ENCODE data around the gene FBXO47.

FBXO47 gene

GRCh38 chr17:38897671-38898290 lies 69.4 kb downstream of the FBXO47 start:
- DNase-seq (ENCODE audit: low read depth), result no peak
- TF ChIP-seq, protein P1, sequence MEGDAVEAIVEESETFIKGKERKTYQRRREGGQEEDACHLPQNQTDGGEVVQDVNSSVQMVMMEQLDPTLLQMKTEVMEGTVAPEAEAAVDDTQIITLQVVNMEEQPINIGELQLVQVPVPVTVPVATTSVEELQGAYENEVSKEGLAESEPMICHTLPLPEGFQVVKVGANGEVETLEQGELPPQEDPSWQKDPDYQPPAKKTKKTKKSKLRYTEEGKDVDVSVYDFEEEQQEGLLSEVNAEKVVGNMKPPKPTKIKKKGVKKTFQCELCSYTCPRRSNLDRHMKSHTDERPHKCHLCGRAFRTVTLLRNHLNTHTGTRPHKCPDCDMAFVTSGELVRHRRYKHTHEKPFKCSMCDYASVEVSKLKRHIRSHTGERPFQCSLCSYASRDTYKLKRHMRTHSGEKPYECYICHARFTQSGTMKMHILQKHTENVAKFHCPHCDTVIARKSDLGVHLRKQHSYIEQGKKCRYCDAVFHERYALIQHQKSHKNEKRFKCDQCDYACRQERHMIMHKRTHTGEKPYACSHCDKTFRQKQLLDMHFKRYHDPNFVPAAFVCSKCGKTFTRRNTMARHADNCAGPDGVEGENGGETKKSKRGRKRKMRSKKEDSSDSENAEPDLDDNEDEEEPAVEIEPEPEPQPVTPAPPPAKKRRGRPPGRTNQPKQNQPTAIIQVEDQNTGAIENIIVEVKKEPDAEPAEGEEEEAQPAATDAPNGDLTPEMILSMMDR (IDR thresholded peaks at IDR 0.05; ENCODE audit: control insufficient read depth, insufficient read depth, low read depth, low read length, missing control alignments), result no peak
- no peak overlapping the region for H3K4me3 ChIP-seq (ENCODE audit: control insufficient read depth, low read depth, low read length)

DNA sequence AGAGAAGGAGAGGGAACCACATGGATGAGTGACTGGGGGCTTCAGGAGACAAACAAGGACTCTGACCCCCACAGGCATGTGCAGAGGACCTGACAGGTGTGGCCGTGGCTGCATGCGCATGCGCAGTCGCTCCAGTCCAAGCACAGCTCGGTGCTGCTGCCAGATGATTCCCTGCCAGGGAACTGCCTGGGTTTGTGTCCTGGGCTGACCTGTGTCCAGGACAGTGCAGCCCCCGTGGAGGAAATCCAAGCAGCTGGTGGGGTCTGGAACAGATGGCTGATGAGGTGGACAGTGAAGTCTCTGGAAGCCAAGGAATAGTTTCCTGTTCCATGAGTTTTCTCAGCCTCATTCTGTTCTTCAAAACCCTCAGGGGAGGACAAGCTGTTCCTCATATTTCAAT lies 70.0 kb downstream of the FBXO47 start:
- no peak for DNase-seq (ENCODE audit: low read depth)
- TF ChIP-seq, protein P1 (IDR thresholded peaks at IDR 0.05; ENCODE audit: control insufficient read depth, insufficient read depth, low read depth, low read length, missing control alignments), result no peak
- no peak overlapping the region for H3K4me3 ChIP-seq (ENCODE audit: control insufficient read depth, low read depth, low read length)

DNA sequence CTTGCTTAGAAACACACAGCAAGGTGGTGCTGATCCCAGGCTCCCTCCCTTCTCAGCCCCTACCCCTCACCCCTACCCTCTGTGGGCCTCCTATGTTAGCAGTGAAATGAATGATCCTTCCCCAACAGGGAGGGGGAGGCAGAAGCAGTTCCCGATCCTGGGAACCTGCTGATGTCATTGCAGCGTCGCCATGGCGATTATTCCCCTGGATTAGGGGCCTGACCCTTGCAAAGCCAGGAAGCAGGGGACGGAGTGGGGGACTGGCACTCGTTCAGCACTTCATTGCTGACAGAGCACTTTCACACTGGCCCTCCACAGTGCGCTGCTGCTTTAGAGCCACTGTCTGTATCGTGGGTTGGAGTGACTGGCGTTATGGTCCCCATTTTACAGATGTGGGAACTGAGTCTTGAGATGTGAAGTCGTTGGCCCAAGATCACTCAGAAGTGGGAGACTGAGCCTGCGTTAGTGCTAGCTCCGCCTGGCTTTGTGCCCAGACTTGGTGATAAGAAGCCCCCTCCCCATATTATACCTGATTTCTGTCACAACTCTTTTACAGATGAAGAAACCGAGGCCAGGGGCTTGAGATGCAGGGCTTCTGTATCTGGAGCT lies 70.8 kb downstream of the FBXO47 start:
- TF ChIP-seq, protein P1 (IDR thresholded peaks at IDR 0.05; ENCODE audit: control insufficient read depth, insufficient read depth, low read depth, low read length, missing control alignments), result no peak
- DNase-seq (ENCODE audit: low read depth), result no peak
- H3K4me3 ChIP-seq (ENCODE audit: control insufficient read depth, low read depth, low read length), result no peak overlapping the region

- no peak for DNase-seq (ENCODE audit: low read depth)
- TF ChIP-seq, protein P1 (IDR thresholded peaks at IDR 0.05; ENCODE audit: control insufficient read depth, insufficient read depth, low read depth, low read length, missing control alignments), result no peak
- H3K4me3 ChIP-seq (ENCODE audit: control insufficient read depth, low read depth, low read length), result no peak overlapping the region
These were observed 72.9 kb downstream of the FBXO47 start for GRCh38 chr17:38894276-38894675.

DNA sequence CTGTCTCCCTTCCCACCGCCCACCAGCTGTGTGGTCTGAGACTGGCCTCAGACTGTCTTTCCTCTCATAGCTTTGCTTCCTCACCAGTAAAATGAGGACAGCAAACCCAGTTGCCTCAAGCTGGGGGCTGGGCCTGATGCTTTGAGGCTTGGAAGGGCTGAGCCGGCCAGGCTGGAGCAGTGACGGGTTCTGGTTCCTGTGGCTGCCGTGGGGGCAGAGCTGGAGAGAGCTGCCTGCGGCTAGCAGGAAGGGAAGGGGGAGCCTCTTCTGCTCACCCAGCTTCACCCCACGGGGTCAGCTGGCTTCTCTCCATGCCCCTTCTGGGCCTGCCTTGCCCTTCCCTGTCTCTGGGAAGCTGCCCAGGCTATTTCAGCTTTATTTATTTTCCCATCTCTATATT lies 73.6 kb downstream of the FBXO47 start:
- TF ChIP-seq, protein P1 (IDR thresholded peaks at IDR 0.05; ENCODE audit: control insufficient read depth, insufficient read depth, low read depth, low read length, missing control alignments), result no peak
- DNase-seq (ENCODE audit: low read depth), result no peak
- no peak overlapping the region for H3K4me3 ChIP-seq (ENCODE audit: control insufficient read depth, low read depth, low read length)

DNA sequence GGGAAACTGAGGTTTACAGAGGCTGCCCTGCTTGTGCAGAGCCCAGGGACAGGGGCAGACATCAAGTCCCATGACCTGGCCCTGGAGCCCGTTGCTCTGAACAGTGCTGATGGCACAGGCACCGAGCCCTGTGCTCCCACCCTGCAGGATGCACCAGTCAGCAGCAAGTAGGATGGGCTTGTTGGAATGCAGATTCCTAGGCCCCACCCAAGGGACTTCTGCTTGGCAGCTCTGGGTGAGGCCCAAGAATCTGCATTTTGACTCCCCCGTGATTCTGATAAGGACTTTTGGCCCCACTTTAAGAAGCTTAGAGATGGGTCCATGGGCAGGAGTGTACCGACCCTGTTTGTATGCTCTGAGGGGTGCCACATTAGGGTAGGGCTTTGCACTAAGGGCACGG lies 74.1 kb downstream of the FBXO47 start:
- no peak overlapping the region for H3K4me3 ChIP-seq (ENCODE audit: control insufficient read depth, low read depth, low read length)
- DNase-seq (ENCODE audit: low read depth), result no peak
- TF ChIP-seq, protein P1 (IDR thresholded peaks at IDR 0.05; ENCODE audit: control insufficient read depth, insufficient read depth, low read depth, low read length, missing control alignments), result no peak

Measured in AG09309 (cell line).